Head of caudate nucleus (tissue), 42 donors: Measurements from ENCODE around the gene SOCS7.

ENCODE experiments used
- DNase-seq, 42 donors: peaks; one replicate each; pipeline versions ENCODE4 v3.0.0 to v3.0.0-alpha.2; 2020 to 2021; ENCODE audit warnings: mixed read lengths in 7 of 42
- intact Hi-C: fragments of 100-400 bp; cut with DNase I; formaldehyde crosslinking; loops from one replicate; pipeline ENCODE4 v1.15.0; 2022

Gene SOCS7

GRCh38 chr17:38357486-38358123 lies 6.0 kb downstream of the SOCS7 start:
- no peak for DNase-seq
- intact Hi-C loops: no loop called here

DNA sequence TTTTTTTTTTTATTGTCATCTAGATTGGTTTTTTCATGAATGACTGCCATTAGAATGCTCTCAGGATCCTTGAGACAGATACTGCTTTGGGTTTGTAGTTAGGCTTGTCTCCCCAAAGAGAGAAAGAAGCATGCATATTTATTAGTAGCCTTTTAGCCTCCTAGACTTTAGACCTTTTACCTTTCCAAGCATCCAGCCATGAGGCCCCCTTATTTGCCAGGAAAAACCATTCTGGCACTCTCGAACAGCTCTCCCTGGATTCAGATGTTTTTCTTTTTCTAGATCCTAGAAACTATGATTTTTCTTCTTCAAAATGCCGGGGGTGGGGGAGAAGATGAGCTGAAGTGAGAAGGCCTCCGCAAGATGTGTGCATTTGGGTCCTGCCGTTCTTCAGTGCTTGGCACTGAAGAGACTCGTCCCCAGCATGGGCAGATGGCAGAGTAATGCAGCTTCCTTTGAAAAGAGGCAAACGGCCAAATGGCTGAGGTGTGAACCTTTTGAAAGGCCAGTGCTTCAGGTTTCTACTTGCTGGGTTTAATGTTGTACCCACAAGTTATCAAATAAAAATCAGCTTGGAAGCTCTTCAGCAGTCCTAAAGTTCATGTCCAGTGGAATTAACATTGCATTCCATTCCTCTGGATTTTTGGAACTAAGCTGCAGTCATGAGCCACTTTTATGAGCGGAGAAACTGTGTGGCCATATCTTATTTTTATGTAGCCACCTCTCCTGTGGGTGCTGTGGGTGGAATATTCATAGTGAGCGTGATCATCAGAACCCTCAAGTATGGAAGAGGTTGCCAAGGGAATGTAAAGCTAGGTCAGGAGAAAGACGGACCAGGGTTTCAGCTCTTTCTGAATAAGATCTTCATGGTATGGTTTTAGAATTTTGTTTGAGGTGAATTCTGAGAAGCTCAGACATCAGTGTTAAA lies 7.2 kb downstream of the SOCS7 start:
- intact Hi-C loops: no loop called here
- peak in 3 of 42 donors; percentile 18 to 33 (median 33) for DNase-seq

DNA sequence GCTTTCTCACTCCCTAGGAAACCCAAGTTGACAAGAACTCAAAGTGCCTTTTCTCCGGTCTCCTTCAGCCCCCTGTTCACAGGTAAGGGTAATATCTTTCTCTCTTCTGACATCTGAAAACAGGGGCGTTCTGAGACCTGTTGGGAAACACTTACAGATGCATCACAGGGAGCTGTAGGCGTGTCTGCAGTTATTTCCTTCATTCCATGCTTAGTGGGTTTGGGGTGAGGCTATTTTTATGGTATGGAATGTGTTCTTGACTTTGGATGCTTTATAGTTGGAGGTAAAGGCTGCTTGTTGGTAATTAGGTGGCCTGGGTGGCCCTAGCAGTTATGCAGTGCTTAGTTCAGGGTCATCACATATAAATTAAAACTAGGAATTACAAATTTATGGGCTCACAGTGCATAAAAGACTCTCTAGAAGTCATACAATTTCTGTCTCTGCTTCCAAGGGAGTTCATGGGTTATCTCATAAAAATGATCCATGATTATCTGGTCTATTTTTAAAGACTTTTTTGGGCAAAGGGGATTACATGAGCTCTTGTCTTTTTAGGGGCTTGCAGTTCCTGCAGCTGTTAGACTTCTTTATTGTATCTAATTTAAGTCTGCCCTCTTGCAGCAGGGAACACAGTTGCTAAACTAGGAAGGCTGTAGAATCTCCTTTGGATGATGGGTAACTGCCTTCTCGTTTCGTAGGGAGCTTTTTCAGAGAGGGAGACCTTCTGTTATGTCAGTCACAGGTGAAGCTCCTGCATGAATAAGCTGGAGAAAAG lies 10.2 kb downstream of the SOCS7 start:
- intact Hi-C loops: no loop called here

GRCh38 chr17:38363016-38363415 lies 11.4 kb downstream of the SOCS7 start:
- no peak for DNase-seq
- intact Hi-C loops: no loop called here

More for the DNA sequence above, 10.2 kb downstream of the SOCS7 start:
- peak in 1 of 42 donors; percentile 41 for DNase-seq

DNA sequence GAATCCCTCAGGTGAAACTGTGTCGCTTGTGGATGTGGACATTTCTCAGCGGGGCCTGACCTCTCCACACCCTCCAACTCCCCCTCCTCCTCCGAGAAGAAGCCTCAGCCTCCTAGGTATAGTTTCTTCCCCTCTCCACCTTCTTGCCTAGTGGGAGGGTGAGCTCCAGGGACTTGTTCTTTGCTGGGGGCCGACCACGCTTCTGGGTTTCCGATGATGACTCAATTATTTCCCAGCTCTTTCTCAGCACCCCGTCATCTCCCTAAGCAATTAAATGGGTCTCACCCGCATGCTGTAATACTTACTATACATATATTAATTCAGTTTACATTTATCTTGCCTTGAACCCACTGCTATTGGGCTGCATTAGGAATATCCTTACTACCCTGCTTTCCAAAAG lies 13.1 kb downstream of the SOCS7 start:
- intact Hi-C loops: no loop called here
- DNase-seq: peak in 31 of 42 donors; percentile 29 to 81 (median 51)

GRCh38 chr17:38369124-38369886 lies 17.7 kb downstream of the SOCS7 start:
- DNase-seq: no peak
- intact Hi-C loops: no loop called here

GRCh38 chr17:38379448-38379847 lies 27.8 kb downstream of the SOCS7 start:
- DNase-seq: no peak
- intact Hi-C loops: no loop called here

DNA sequence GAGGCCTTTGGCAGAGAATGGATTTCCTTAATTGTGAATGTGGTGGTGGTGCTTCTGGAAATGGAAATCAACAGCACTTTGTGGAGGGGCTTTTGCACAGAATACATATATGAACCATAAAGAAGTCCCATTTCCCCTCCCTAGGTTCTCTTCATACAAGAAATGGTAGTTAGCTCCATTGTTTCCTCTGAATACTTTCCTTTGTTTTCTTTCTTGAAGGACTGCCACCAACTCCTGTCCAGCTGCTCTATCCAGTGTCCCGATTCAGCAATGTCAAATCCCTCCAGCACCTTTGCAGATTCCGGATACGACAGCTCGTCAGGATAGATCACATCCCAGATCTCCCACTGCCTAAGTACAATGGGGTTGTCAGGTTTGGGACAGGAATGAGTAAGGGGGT lies 43.4 kb downstream of the SOCS7 start:
- intact Hi-C loops: no loop called here
- peak in 1 of 42 donors; percentile 20 for DNase-seq

DNA sequence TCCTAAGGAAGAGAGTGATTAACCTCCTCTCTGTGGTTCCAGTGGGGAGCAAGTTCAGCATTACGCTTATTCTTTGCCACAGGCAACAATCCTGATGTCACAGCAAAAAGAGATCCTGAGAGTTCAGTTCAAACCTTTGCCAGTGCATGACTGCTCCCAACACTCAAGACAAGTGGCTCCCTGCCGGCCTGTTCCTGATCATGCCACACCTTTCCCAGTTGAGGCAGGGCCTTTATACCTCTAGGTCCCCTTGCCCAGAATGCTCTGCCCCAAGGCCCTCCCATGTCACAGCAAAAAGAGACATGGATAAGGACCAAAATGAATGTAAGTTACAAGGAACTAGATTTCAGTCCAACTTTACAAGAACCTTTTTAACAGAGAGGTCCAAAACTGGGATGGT lies 45.6 kb downstream of the SOCS7 start:
- DNase-seq: no peak
- intact Hi-C loops: no loop called here

GRCh38 chr17:38400286-38400685 lies 48.6 kb downstream of the SOCS7 start:
- intact Hi-C loops: no loop called here
- DNase-seq: peak in 6 of 42 donors; percentile 28 to 58 (median 39)

DNA sequence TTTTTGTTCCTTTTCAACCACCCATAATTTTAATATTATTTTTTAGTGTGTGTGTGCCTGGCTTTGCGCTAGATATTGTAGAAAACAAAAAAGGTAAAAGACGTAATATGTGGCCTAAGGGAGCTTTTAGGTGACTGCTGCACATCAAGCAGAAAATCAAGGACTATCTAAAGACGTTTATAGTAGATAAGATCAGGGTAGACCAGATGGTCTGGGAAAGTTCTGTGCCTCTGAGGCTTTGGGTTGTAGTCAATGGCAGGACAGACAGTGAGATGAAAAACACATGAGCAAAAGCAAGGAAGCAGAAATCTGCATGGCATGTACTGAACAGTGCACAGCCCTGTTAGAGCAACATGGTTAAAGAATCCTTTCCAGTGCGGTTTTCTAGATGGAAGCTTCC lies 49.8 kb downstream of the SOCS7 start:
- intact Hi-C loops: no loop called here
- DNase-seq: no peak

DNA sequence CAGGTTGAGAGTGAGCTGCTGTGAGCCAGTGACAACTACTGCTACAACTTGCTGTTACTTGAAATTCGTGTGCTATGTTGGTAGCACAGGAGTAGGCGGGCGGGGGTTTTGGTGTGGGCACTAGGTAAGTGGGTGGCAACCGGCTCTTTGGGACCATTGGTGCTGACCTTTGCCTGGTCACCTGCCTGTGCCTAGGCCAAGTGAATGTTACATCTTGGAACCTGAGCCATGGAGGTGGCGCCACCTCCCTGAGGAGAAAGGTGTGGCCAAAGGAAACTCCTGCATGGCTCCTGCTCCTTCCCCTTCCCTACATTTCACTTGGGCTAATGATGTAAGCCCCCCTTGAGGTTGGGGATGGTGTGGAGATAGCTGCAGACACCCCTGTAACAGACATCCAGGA lies 51.3 kb downstream of the SOCS7 start:
- no peak for DNase-seq
- intact Hi-C loops: no loop called here

- intact Hi-C loops: no loop called here
- no peak for DNase-seq
These were observed 51.8 kb downstream of the SOCS7 start for GRCh38 chr17:38403491-38403890.

GRCh38 chr17:38404174-38404943 lies 52.7 kb downstream of the SOCS7 start:
- DNase-seq: no peak
- intact Hi-C loops: no loop called here

- no peak for DNase-seq
- intact Hi-C loops: no loop called here
These were observed 54.0 kb downstream of the SOCS7 start for GRCh38 chr17:38405654-38406053.

GRCh38 chr17:38410201-38410600 lies 58.6 kb downstream of the SOCS7 start:
- no peak for DNase-seq
- intact Hi-C loops: loop anchor here (5.0 kb wide), 1 partner anchor 58 kb away; the partner anchor contains the start of gene SOCS7

DNA sequence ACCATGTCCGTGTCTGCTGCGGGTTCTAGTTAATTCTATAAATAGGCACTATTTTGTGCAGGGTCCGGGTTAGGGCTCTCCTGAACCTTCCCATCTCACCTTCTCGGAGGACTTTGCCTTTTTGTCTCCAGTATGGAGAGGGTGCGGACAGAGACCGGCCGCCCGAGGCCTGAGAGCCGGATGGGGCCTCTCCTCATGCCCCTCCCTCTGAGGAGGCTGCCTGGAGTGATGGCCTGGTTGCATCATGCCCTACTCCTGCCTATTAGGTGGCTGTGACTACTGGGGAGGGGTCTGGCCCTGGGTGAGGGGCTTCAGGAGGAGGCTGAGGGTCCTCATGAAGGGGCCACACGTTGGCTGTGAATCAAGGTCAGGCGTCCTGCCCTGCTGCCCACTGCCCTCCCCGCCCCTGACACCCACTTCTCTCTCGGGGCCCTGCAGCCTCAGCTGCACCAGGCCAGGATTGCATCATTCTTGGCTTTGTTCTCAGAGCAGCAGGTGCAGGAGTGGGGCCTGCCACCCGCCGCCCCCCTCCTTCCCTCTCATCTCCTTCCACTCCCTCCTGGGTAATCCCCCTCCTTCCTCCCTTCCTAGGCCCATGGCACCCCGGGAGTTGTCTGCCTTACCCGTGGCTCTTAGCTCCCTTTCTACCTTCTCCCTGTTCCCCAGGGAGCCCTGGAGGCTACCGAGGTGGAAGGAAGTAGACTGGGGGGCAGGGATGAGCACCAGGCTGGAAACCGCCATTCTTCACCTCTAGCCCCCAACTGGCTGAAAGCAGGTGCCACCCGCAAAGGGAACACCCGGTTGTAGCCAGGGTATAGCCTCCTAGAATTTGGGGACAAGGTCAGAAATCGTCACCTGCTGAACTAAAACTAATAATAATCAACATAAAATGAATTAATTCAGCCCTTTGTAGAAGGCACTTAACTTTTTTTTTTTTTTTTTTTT lies 63.9 kb downstream of the SOCS7 start:
- intact Hi-C loops: no loop called here
- peak in 23 of 42 donors; percentile 33 to 77 (median 60) for DNase-seq
